HL-60 (cell line): ENCODE results near the gene TFE3.

ENCODE experiments used
- DNase-seq, 2 experiments: peaks; one replicate each; pipeline ENCODE4 v3.0.0-alpha.2; 2010 to 2020; ENCODE audit warnings: low read depth in 1 of 2, low spot score in 1 of 2
- H3K27ac ChIP-seq: fragments of 250-450 bp; sonication (Bioruptor Pico); replicated peaks from 2 replicates; pipeline ENCODE4 v1.5.1; 2020; ENCODE audit warnings: mild to moderate bottlenecking, moderate library complexity
- H3K27me3 ChIP-seq: fragments of 250-450 bp; sonication (Bioruptor Pico); 2 replicates; pipeline ENCODE4 v1.5.1; 2021; ENCODE audit warnings: mild to moderate bottlenecking, moderate library complexity; ENCODE audit not compliant: insufficient read depth, poor library complexity, severe bottlenecking
- H3K4me3 ChIP-seq: replicated peaks from 2 replicates; pipeline ENCODE4 v1.5.1; 2011; ENCODE audit warnings: mild to moderate bottlenecking, control low read depth, low read length; ENCODE audit not compliant: insufficient read depth
- CTCF ChIP-seq: IDR thresholded peaks from one replicate; pipeline ENCODE4 v1.5.1; 2011; ENCODE audit warnings: low read length, control low read depth, inconsistent platforms; ENCODE audit not compliant: insufficient read depth
- GABPA ChIP-seq: IDR thresholded peaks from 2 replicates; pipeline ENCODE4 v1.6.1; 2012; ENCODE audit warnings: low read depth
- POLR2AphosphoS5 ChIP-seq: IDR thresholded peaks from 2 replicates; pipeline ENCODE4 v1.6.1; 2012; ENCODE audit warnings: low read depth
- REST ChIP-seq: IDR thresholded peaks from 2 replicates; pipeline ENCODE4 v1.6.1; 2012; ENCODE audit warnings: low read depth; ENCODE audit not compliant: insufficient replicate concordance
- SPI1 ChIP-seq: IDR thresholded peaks from 2 replicates; pipeline ENCODE4 v1.6.1; 2012; ENCODE audit warnings: low read depth, mild to moderate bottlenecking, borderline replicate concordance

Gene TFE3

GRCh38 chrX:49070988-49071387 lies 27.8 kb upstream of the TFE3 start:
- TF ChIP-seq GABPA (no peak), CTCF (no peak), POLR2AphosphoS5 (no peak), REST (no peak), SPI1 (no peak)
- H3K27me3 ChIP-seq: no peaks in the 10 kb centered on the region

GRCh38 chrX:49069038-49069437 lies 25.9 kb upstream of the TFE3 start:
- no peak for TF ChIP-seq GABPA
- TF ChIP-seq CTCF: no peak
- TF ChIP-seq POLR2AphosphoS5: no peak
- no peak for TF ChIP-seq SPI1
- no peak for TF ChIP-seq REST
- H3K27me3 ChIP-seq: no peaks in the 10 kb centered on the region

More at GRCh38 chrX:49070988-49071387, 27.8 kb upstream of the TFE3 start:
- no peak for DNase-seq
- H3K4me3 ChIP-seq: no peak overlapping the region
- H3K27ac ChIP-seq: no peak overlapping the region

DNA sequence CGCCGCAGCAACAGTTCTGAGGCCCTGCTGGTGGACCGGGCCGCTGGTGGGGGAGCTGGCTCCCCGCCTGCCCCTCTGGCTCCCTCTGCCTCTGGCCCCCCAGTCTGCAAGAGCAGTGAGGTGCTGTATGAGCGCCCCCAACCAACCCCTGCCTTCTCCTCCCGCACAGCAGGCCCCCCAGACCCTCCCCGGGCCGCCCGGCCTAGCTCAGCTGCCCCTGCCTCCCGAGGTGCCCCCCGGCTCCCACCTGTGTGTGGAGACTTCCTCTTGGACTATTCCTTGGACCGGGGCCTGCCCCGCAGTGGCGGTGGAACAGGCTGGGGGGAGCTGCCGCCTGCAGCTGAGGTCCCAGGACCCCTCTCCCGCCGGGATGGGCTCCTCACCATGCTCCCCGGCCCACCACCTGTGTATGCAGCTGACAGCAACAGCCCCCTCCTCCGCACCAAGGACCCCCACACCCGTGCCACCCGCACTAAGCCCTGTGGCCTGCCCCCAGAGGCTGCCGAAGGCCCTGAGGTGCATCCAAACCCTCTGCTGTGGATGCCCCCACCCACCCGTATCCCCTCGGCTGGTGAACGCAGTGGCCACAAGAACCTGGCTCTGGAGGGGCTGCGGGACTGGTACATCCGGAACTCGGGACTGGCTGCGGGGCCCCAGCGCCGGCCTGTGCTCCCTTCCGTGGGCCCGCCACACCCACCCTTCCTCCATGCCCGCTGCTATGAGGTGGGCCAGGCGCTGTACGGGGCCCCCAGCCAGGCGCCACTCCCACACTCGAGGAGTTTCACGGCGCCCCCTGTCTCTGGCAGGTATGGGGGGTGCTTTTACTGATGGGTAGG lies 24.3 kb upstream of the TFE3 start:
- TF ChIP-seq GABPA: no peak
- TF ChIP-seq POLR2AphosphoS5: no peak
- no peak for DNase-seq
- Histone ChIP-seq H3K27me3 (no peaks in the 10 kb centered on the region), H3K27ac (no peak overlapping the region), H3K4me3 (no peak overlapping the region)

More at GRCh38 chrX:49069038-49069437, 25.9 kb upstream of the TFE3 start:
- no peak overlapping the region for H3K4me3 ChIP-seq
- H3K27ac ChIP-seq: no peak overlapping the region
- no peak for DNase-seq

- DNase-seq: no peak
Observed at GRCh38 chrX:49066690-49067089, 23.5 kb upstream of the TFE3 start.

More at GRCh38 chrX:49066690-49067089, 23.5 kb upstream of the TFE3 start:
- Histone ChIP-seq H3K27ac (no peak overlapping the region), H3K27me3 (no peaks in the 10 kb centered on the region), H3K4me3 (no peak overlapping the region)
- TF ChIP-seq GABPA: no peak
- no peak for TF ChIP-seq POLR2AphosphoS5
- TF ChIP-seq SPI1: no peak
- TF ChIP-seq REST: no peak
- no peak for TF ChIP-seq CTCF
